NCI-H2171 treated with DMSO at 0.1 percent for 48 hours (cell line): ENCODE measurements around the gene CATSPERE.
"Not testable (repeated sequence)": the region's sequence is repeated elsewhere in the genome, so short reads cannot be mapped to it uniquely, and the experiment has no call there.

Source experiments
- DNase-seq: peaks from one replicate; lab custom pipeline; 2025; lab: John Stamatoyannopoulos, UW

Gene CATSPERE

GRCh38 chr1:244666672-244667418 is 205.8 kb downstream of the CATSPERE start:
- DNase-seq: not testable (repeated sequence)

GRCh38 chr1:244667797-244668196 is 206.7 kb downstream of the CATSPERE start:
- no peak for DNase-seq

GRCh38 chr1:244672946-244673682 is 212.0 kb downstream of the CATSPERE start:
- DNase-seq: peak; percentile 8

- DNase-seq: no peak
Observed at GRCh38 chr1:244674446-244674845, 213.4 kb downstream of the CATSPERE start.

- no peak for DNase-seq
Observed at GRCh38 chr1:244675167-244675566, 214.1 kb downstream of the CATSPERE start.

GRCh38 chr1:244678697-244679096 is 217.6 kb downstream of the CATSPERE start:
- no peak for DNase-seq

- no peak for DNase-seq
Observed at GRCh38 chr1:244680667-244681066, 219.6 kb downstream of the CATSPERE start.

GRCh38 chr1:244682087-244682486 is 221.0 kb downstream of the CATSPERE start:
- not testable (repeated sequence) for DNase-seq
